Stimulated activated CD8-positive, alpha-beta memory T cell treated with anti-CD3 and anti-CD28 coated beads, Interleukin-4, amount 100 ng/mL, for 48 hours (primary cell): ENCODE data around the gene PPM1H.
A peak's percentile ranks its signal among the peaks of the same experiment; 100 is the strongest.
"Not testable (repeated sequence)": the region's sequence is repeated elsewhere in the genome, so short reads cannot be mapped to it uniquely, and the experiment has no call there.

Experiments
- DNase-seq: peaks from one replicate; pipeline ENCODE4 v3.0.0-alpha.2; 2020

PPM1H gene

DNA sequence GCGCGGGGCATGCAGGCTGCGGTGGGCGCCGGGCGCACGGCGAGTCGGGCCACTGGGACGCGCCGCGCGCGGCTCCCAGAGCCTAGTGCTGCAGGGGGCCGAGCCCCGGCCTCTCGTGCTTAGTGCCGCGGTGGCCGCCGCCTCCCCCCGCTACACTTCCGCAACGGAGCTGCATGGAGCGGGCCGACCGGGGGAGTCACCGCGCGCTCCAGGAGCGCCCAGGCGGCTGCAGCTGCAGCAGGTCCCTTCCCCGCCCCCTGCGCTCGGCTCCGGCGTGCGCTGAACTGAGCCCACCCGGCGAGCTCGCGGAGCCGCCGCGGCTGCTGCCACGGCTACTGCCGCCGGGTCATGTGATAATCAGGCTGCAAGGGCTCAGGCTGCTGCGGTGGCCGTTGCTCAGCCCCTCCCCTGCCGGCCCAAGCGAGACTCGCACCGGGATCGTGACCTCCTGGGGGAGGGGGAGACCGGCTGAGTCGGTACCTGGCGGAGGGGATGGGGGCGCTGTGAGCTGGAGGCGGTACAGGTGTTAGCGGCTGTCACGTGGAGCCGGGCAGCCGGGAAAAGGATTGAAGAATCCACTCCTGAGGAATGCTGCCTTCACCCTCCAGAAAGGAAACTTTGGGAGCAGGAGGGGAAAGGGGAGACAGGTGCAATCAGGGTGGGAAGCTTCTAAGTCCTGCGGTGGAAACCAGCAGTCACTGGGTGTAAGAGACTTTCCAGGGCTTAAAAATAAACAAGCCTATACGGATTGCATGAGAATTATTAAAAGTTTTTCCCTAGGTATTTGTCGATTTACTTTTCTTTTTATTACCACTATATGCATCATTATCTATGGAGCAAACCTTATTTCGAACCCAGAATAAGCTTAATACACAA is at the start of gene PPM1H:
Gene PPM1H, minus strand, starts transcription at position 352 of the 876 bp plus-strand sequence. CDS start 414 bp downstream, outside the sequence.
- peak; percentile 45 for DNase-seq

DNA sequence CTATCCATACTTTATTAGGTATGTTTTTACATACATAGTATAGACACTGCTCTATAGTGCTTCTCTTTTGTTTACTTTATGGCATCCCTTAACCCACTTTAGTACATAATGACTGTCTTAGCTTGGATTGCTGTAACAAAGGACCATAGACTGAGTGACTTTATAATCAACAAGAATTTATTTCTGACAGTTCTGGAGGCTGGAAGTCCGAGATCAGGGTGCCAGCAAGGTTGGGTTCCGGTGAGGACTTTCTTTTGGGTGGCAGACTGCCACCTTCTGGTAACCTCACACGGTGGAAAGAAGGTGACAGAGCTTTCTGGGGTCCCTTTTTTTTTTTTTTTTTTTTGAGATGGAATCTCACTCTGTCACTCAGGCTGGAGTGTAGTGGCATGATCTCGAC is 48.6 kb upstream of the PPM1H start:
- DNase-seq, result no peak

GRCh38 chr12:62978768-62979167 is 43.8 kb upstream of the PPM1H start:
- DNase-seq, result no peak

GRCh38 chr12:62977883-62978282 is 42.9 kb upstream of the PPM1H start:
- no peak for DNase-seq

DNA sequence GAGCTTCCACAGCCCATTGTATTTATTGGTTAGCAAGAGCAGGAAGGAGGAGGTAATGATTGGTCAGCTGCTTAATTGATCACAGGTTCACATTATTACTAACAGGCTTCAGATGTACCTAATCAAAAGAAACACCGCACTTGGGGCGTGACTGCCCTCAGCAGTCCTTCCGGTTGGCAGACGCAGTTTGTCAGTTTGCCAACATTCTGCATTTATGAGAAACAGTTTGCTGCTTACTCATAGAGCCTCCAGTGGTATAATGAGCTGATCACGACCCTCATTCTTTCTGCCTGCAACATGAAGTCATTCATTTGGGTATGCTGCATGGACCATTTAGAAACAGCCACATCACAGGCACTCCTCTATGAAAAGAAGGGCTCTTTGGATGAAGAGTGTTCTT is 42.5 kb upstream of the PPM1H start:
- no peak for DNase-seq

DNA sequence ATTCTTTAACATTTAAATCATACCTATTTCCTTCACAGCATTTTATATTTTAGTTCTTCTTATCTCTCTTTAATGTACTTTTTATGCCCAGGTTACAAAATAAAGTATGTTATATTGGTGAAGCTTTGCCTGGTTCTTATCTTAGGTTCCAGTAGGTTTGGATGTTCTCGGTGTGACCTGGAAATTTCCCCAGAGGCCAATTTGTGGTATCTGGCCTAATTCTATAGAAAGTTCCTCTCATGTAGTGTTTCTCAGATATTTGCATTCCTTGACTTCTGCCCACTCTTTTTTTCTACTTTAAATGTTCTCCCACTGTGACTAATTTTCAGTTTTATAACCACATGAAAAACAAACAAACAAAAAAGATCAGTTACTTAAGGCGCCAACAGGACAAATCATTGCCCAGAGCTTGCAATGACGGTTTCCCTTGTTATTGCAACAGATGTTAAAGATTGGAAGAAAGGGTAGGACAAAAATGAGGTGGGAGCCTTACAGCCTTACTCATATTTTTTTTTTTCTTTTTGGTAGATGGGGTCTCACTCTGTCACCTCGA is 41.2 kb upstream of the PPM1H start:
- no peak for DNase-seq

- no peak for DNase-seq
These were observed 37.0 kb upstream of the PPM1H start for GRCh38 chr12:62971769-62972525.

DNA sequence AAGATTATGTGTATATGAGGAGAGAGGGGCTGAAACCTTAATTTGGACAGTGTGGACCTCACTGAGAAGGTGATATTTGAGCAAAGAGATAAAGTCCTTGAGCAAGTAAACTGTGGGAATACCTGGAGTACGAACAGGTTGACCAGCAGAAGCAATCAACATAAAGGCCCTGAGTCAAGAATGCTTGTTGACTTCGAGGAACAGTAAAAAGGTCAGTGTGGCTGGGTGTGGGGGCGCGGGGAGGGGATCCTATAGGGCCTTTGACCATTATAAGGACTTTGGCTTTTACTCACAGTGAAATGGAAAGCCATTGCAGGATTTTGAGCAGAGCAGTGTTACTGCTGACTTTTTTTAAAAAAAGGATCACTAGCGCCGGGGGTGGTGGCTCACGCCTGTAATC is 34.7 kb upstream of the PPM1H start:
- no peak for DNase-seq

- no peak for DNase-seq
These were observed 32.8 kb upstream of the PPM1H start for GRCh38 chr12:62967701-62968100.

GRCh38 chr12:62966990-62967506 is 32.1 kb upstream of the PPM1H start:
- DNase-seq, result no peak

DNA sequence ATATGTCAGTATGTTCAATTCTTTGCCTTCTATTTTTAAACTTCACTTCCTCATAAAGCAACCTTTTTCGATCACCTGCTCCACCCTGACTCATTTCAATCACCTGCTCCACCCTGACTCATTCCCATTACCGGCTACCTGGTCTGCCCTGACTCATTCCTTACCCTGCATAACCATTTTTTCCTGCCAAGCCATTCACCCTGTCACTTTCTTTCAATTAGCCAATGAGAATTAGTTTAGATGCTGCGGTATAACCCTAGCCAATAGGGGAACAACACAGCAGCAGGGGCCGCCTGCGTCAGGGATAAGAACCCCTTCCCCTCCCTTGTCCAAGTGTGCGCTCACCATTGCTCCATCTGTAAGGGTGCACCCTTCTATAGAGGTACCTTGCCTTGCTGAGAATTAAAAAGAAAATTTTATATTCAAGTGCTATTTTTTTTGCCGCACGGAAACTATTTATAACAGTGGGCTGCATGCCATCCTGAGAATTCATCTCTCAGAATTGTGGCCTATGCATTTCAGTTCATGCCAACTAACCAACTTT is 31.6 kb upstream of the PPM1H start:
- not testable (repeated sequence) for DNase-seq

GRCh38 chr12:62965700-62966099 is 30.8 kb upstream of the PPM1H start:
- DNase-seq, result not testable (repeated sequence)

DNA sequence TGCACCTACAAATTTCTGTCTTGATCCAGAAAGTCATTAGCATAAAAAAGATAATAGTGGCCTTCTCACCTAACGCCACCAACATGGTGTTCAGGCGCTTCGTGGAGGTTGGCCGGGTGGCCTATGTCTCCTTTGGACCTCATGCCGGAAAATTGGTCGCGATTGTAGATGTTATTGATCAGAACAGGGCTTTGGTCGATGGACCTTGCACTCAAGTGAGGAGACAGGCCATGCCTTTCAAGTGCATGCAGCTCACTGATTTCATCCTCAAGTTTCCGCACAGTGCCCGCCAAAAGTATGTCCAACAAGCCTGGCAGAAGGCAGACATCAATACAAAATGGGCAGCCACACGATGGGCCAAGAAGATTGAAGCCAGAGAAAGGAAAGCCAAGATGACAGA is 30.3 kb upstream of the PPM1H start:
- not testable (repeated sequence) for DNase-seq

- DNase-seq, result no peak
These were observed 28.6 kb upstream of the PPM1H start for GRCh38 chr12:62963486-62964041.

DNA sequence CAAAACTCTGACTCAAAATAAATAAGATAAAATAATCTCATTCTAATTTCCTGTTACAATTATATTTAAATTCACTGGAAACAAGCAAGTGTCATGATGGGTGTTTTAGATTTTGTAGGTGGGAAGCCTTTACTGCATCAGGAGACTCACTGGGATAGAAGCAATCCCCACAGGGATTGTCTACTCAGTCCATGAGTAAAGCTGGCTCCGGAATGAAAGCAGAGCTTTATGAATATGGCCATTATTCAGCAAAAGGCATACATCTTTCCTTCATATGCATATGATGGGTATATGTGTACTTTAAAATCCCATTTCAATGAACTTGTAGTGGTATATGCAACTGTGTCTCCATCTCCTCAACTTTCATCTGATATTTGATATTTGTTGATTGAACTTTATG is 25.4 kb upstream of the PPM1H start:
- DNase-seq, result no peak

DNA sequence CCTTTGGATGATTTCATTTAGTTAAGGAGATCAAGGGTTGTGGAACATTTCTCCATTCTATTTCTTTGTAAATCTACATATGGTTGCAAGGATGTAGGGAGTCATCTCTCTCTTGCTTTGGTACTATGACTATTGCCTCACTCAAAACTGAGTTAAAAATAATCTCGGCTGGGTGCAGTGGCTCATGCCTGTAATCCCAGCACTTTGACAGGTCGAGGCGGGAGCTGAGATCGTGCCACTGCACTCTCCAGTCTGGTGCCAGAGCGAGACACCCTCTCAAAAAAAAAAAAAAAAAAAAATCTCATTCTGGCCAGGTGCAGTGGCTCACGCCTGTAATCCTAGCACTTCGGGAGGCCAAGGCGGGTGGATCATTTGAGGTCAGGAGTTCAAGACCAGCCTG is 24.8 kb upstream of the PPM1H start:
- no peak for DNase-seq

DNA sequence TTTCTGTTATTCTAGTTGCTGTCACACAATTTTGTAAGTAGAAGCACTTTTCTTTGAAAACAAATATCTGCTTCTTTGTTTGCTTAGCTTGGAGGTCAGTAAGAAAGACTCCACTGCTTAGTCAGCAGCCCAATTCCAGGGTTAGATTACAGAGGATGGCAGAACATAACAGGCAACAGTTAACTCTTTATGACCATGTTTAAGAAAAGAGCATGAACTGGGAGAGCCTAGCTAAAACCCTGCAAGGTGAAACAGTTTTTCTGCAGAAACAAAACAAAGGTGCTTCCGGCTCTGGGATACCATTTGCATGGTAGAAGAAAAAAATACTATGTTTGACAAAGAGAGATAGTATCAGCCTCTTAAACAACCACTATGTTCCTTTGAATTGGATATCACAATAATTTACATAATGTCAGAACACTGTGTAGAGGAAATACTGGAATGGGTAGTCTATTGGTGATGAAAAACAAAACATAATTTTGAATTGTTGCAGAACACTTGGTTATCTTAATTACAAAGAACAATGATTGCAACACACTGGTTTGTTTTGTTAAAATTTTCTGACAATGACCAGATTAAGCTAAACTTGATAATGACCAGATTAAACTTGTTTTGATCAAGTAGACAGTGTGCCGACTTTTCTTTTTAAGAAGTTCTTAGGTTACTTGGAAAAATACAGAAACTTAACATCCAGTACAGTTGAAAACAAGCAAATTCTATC is 22.4 kb upstream of the PPM1H start:
- DNase-seq, result no peak

DNA sequence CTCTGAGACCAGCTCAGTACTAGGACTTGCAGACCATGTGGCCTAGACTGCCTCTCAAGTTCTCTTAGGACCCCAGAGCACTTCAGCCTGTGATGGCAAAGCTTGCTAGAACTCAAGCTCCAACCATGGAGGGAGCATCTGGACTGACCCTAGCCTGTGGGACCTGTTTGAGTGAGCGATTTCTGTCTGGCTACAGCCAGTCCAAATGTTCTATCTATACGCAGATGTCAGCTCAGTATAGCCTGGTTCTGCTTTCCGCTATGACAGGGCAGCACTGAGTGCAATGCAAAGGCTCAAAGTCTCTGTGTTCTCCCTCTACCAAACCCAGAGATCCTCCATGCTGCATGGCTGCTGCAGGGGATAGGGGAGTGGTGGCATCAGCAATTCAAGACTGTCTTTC is 20.7 kb upstream of the PPM1H start:
- DNase-seq, result no peak

DNA sequence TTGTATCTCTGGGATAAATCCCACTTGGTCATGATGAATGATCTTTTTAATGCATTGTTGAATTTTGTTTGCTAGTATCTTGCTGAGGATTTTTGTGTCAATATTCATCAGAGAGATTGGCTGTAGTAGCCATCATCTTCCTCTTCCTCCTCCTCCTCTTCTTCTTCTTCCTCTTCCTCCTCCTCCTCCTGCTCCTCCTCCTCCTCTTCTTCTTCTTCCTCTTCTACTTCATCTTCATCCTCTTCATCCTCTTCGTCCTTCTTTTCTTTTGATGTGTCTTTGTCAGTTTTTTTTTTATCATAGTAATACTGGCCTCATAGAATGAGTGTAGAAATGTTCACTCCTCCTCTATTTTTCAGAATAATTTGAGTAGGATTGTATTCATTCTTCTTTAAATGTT is 15.4 kb upstream of the PPM1H start:
- DNase-seq, result no peak

DNA sequence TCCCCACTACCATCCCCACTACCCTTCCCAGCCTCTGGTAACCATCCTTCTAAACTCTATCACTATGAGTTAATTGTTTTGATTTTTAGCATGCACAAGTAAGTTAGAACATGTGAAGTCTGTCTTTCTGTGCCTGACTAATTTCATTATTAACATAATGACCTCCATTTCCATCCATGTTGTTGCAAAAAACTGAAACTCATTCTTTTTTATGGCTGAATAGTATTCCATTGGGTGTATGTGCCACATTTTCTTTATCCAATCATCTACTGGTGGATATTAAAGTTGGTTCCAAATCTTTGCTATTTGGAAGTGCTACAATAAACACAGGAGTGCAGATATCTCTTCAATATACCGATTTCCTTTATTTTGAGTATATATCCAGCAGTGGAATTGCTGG is 13.2 kb upstream of the PPM1H start:
- no peak for DNase-seq

- no peak for DNase-seq
These were observed 12.4 kb upstream of the PPM1H start for GRCh38 chr12:62947364-62947763.

- no peak for DNase-seq
These were observed 8.9 kb upstream of the PPM1H start for GRCh38 chr12:62943779-62944395.
